GM21717 (cell line): ENCODE results near the gene WDR37.

ENCODE experiments used
- ATAC-seq: cut with Tn5 transposase; IDR thresholded peaks from one replicate; pipeline ENCODE4 v1.9.1; 2021; ENCODE audit warnings: mild to moderate bottlenecking, moderate library complexity; ENCODE audit not compliant: unreplicated experiment

The WDR37 gene

GRCh38 chr10:1122349-1122748, 66.2 kb downstream of the WDR37 start:
- no peak for ATAC-seq

GRCh38 chr10:1123198-1123597, 67.0 kb downstream of the WDR37 start:
- ATAC-seq, result no peak

GRCh38 chr10:1123972-1124371, 67.8 kb downstream of the WDR37 start:
- ATAC-seq, result no peak

GRCh38 chr10:1124796-1125195, 68.6 kb downstream of the WDR37 start:
- ATAC-seq, result no peak

GRCh38 chr10:1126461-1126860, 70.3 kb downstream of the WDR37 start:
- ATAC-seq, result no peak

- no peak for ATAC-seq
These were observed 71.4 kb downstream of the WDR37 start for GRCh38 chr10:1127629-1128028.

- no peak for ATAC-seq
These were observed 71.9 kb downstream of the WDR37 start for GRCh38 chr10:1128115-1128514.

- ATAC-seq, result no peak
These were observed 72.5 kb downstream of the WDR37 start for GRCh38 chr10:1128649-1129048.

GRCh38 chr10:1130226-1130625, 74.0 kb downstream of the WDR37 start:
- ATAC-seq, result no peak

- no peak for ATAC-seq
These were observed 75.0 kb downstream of the WDR37 start for GRCh38 chr10:1130995-1131790.

- ATAC-seq, result no peak
These were observed 76.4 kb downstream of the WDR37 start for GRCh38 chr10:1132584-1132983.

GRCh38 chr10:1133495-1134045, 77.4 kb downstream of the WDR37 start:
- no peak for ATAC-seq

GRCh38 chr10:1134156-1134555, 78.0 kb downstream of the WDR37 start:
- ATAC-seq, result no peak

- no peak for ATAC-seq
These were observed 80.1 kb downstream of the WDR37 start for GRCh38 chr10:1136268-1136667.

- ATAC-seq, result no peak
These were observed 81.4 kb downstream of the WDR37 start for GRCh38 chr10:1137499-1138163.

- no peak for ATAC-seq
These were observed 82.3 kb downstream of the WDR37 start for GRCh38 chr10:1138529-1138928.

- ATAC-seq, result no peak
These were observed 85.1 kb downstream of the WDR37 start for GRCh38 chr10:1141261-1141660.

- ATAC-seq, result no peak
These were observed 85.5 kb downstream of the WDR37 start for GRCh38 chr10:1141701-1142100.

- no peak for ATAC-seq
These were observed 86.4 kb downstream of the WDR37 start for GRCh38 chr10:1142596-1142995.

- no peak for ATAC-seq
These were observed 91.6 kb downstream of the WDR37 start for GRCh38 chr10:1147810-1148209.

- ATAC-seq, result no peak
These were observed 92.8 kb downstream of the WDR37 start for GRCh38 chr10:1148855-1149605.
